Gastroesophageal sphincter (tissue), 3 donors: ENCODE results near the gene JAML.

Source experiments
- CTCF ChIP-seq, 4 experiments: fragments of 200-600 bp in 2 of 4; fragments of 450-650 bp in 2 of 4; sonication (generic) in 1 of 4; IDR thresholded peaks; one replicate each; pipeline ENCODE4 v1.5.1; 2017 to 2019; ENCODE audit warnings: antibody characterized with exemption in 4 of 4, mild to moderate bottlenecking in 2 of 4, moderate library complexity in 2 of 4
- EP300 ChIP-seq: sonication (generic); formaldehyde crosslinking; IDR thresholded peaks from one replicate; pipeline ENCODE4 v1.6.1; 2017; ENCODE audit warnings: antibody characterized with exemption, mild to moderate bottlenecking
- POLR2A ChIP-seq, 2 donors: fragments of 450-650 bp; IDR thresholded peaks; one replicate each; pipeline ENCODE4 v1.6.1; 2017; ENCODE audit warnings: antibody characterized with exemption in 2 of 2, mild to moderate bottlenecking in 2 of 2, moderate library complexity in 1 of 2
- POLR2AphosphoS5 ChIP-seq: sonication (generic); formaldehyde crosslinking; IDR thresholded peaks from one replicate; pipeline ENCODE4 v1.6.1; 2017; ENCODE audit warnings: antibody characterized with exemption

- no peak for TF ChIP-seq POLR2A (IDR thresholded peaks at IDR 0.05)
- TF ChIP-seq CTCF (IDR thresholded peaks at IDR 0.05) = no peak
- no peak for TF ChIP-seq POLR2AphosphoS5
- TF ChIP-seq EP300 = no peak
Observed at GRCh38 chr11:118221419-118221818, 3.4 kb downstream of the JAML start.
